Spinal cord (tissue), 10 donors: ENCODE results near the gene CYP20A1. TPM values are rescaled to one million over a fixed set of nuclear protein-coding genes. Genes with fewer than 3 reads are reported as not detected.
"Not testable (repeated sequence)": the region's sequence is repeated elsewhere in the genome, so short reads cannot be mapped to it uniquely, and the experiment has no call there.

Experiments
- DNase-seq, 6 donors: peaks; one replicate each; pipeline versions ENCODE4 v3.0.0 to v3.0.0-alpha.2; 2013 to 2015; ENCODE audit warnings: low spot score in 6 of 6, low read depth in 4 of 6
- H3K27ac ChIP-seq: one replicate; pipeline ENCODE4 v1.5.1; 2013; ENCODE audit warnings: low read depth, low read length, control low read depth
- H3K27me3 ChIP-seq: one replicate; pipeline ENCODE4 v1.6.1; 2013; ENCODE audit warnings: low read length; ENCODE audit not compliant: control insufficient read depth, insufficient read depth
- H3K36me3 ChIP-seq: one replicate; pipeline ENCODE4 v1.6.1; 2013; ENCODE audit warnings: low read length; ENCODE audit not compliant: control insufficient read depth, insufficient read depth
- H3K4me1 ChIP-seq: one replicate; pipeline ENCODE4 v1.6.1; 2013; ENCODE audit warnings: low read length; ENCODE audit not compliant: control insufficient read depth, insufficient read depth
- H3K4me3 ChIP-seq: one replicate; pipeline ENCODE4 v1.5.1; 2013; ENCODE audit warnings: low read depth, low read length, control low read depth
- H3K9me3 ChIP-seq: one replicate; pipeline ENCODE4 v1.6.1; 2013; ENCODE audit warnings: low read length; ENCODE audit not compliant: control insufficient read depth, insufficient read depth
- WGBS: methylation state at CpG from one replicate; pipeline ENCODE4 v1.1.5; 2013; ENCODE audit warnings: missing lambda C conversion rate; ENCODE audit not compliant: insufficient coverage; 5-methylcytosine and 5-hydroxymethylcytosine counted together
- polyA plus RNA-seq, 2 donors: library from polyadenylated mRNA; unstranded; fragments of 120-200 nt; gene quantifications; one replicate each; pipeline ENCODE4 v1.2.1, GENCODE V29; 2013; ENCODE audit not compliant: insufficient read length in 2 of 2
- total RNA-seq, 2 donors: library from RNA; depleted of rRNA in 1 of 2; stranded (reverse); fragments of 120-200 nt in 1 of 2; fragments of >200 nt in 1 of 2; gene quantifications; one replicate each; pipeline versions ENCODE4 v1.2.3 to v1.2.4, GENCODE V29; 2013 to 2014
- donor health status: healthy.

The CYP20A1 gene
- total and polyA plus RNA-seq, 4 donors, result 16.4 to 38.1 (median 27.3) TPM

GRCh38 chr2:203327582-203327900 lies 88.7 kb downstream of the CYP20A1 start:
- H3K27me3 ChIP-seq, result no peaks in the 10 kb centered on the region
- WGBS, result 3% methylated on average over 7 of the region's 7 CpGs
- H3K4me3 ChIP-seq, result peak overlapping the region; percentile 93
- H3K27ac ChIP-seq, result peak overlapping the region; percentile 96
- DNase-seq, result no peak
- peaks cover 10% of the 10 kb centered on the region for H3K4me1 ChIP-seq
- no peaks in the 10 kb centered on the region for H3K36me3 ChIP-seq
- no peaks in the 10 kb centered on the region for H3K9me3 ChIP-seq

- WGBS, result 0% methylated on average over 96 of the region's 98 CpGs
- Histone ChIP-seq H3K9me3 (no peaks in the 10 kb centered on the region), H3K4me3 (peak within 1 kb of the TSS; percentile 93), H3K36me3 (no peaks in the 10 kb centered on the region), H3K27ac (peak within 1 kb of the TSS; percentile 96), H3K27me3 (no peaks in the 10 kb centered on the region), H3K4me1 (peaks cover 10% of the 10 kb centered on the region)
- DNase-seq, result peak; percentile 77 to 98 (median 92)
Observed at GRCh38 chr2:203327901-203328759, 89.3 kb downstream of the CYP20A1 start, which contains the start of gene ABI2. Gene ABI2, plus strand, starts transcription at chr2:203328394. Its CDS starts 121 bp downstream, at chr2:203328515.

- DNase-seq, result peak in 5 of 6 donors; percentile 24 to 73 (median 52)
- Histone ChIP-seq H3K27ac (peak overlapping the region; percentile 94), H3K9me3 (no peaks in the 10 kb centered on the region), H3K4me3 (peak overlapping the region; percentile 93), H3K27me3 (no peaks in the 10 kb centered on the region), H3K36me3 (no peaks in the 10 kb centered on the region), H3K4me1 (peaks cover 10% of the 10 kb centered on the region)
- 0% methylated on average over 20 of the region's 31 CpGs for WGBS
Observed at GRCh38 chr2:203328760-203329540, 90.1 kb downstream of the CYP20A1 start.

- H3K27ac ChIP-seq, result no peak overlapping the region
- no peak overlapping the region for H3K4me3 ChIP-seq
- no peaks in the 10 kb centered on the region for H3K36me3 ChIP-seq
- peak in 1 of 6 donors; percentile 9 for DNase-seq
- H3K27me3 ChIP-seq, result no peaks in the 10 kb centered on the region
- peaks cover 10% of the 10 kb centered on the region for H3K4me1 ChIP-seq
- H3K9me3 ChIP-seq, result no peaks in the 10 kb centered on the region
Observed at GRCh38 chr2:203330434-203330833, 91.6 kb downstream of the CYP20A1 start.

GRCh38 chr2:203338322-203338721 lies 99.5 kb downstream of the CYP20A1 start:
- no peaks in the 10 kb centered on the region for H3K9me3 ChIP-seq
- no peaks in the 10 kb centered on the region for H3K4me1 ChIP-seq
- H3K27ac ChIP-seq, result no peak overlapping the region
- no CpG with 5 or more reads among the region's 4 CpGs for WGBS
- H3K27me3 ChIP-seq, result no peaks in the 10 kb centered on the region
- peaks cover 2% of the 10 kb centered on the region for H3K36me3 ChIP-seq
- DNase-seq, result no peak
- no peak overlapping the region for H3K4me3 ChIP-seq

GRCh38 chr2:203340791-203341487 lies 102.1 kb downstream of the CYP20A1 start:
- no peak for DNase-seq
- H3K27me3 ChIP-seq, result no peaks in the 10 kb centered on the region
- no peaks in the 10 kb centered on the region for H3K9me3 ChIP-seq
- no peak overlapping the region for H3K4me3 ChIP-seq
- WGBS, result 86% methylated on average over 4 of the region's 6 CpGs
- peaks cover 9% of the 10 kb centered on the region for H3K36me3 ChIP-seq
- H3K4me1 ChIP-seq, result no peaks in the 10 kb centered on the region
- no peak overlapping the region for H3K27ac ChIP-seq

- H3K27ac ChIP-seq, result no peak overlapping the region
- no CpG with 5 or more reads among the region's 2 CpGs for WGBS
- no peaks in the 10 kb centered on the region for H3K9me3 ChIP-seq
- no peaks in the 10 kb centered on the region for H3K27me3 ChIP-seq
- peaks cover 9% of the 10 kb centered on the region for H3K36me3 ChIP-seq
- DNase-seq, result no peak
- H3K4me1 ChIP-seq, result no peaks in the 10 kb centered on the region
- H3K4me3 ChIP-seq, result no peak overlapping the region
Observed at GRCh38 chr2:203341741-203342310, 103.0 kb downstream of the CYP20A1 start.

- not testable (repeated sequence) for H3K9me3 ChIP-seq, H3K36me3 ChIP-seq, H3K4me3 ChIP-seq, H3K27ac ChIP-seq, DNase-seq, H3K27me3 ChIP-seq, H3K4me1 ChIP-seq
- WGBS, result 100% methylated on average over 1 of the region's 4 CpGs
Observed at GRCh38 chr2:203342374-203342773, 103.6 kb downstream of the CYP20A1 start.

GRCh38 chr2:203344667-203345066 lies 105.8 kb downstream of the CYP20A1 start:
- Histone ChIP-seq H3K27me3 (no peaks in the 10 kb centered on the region), H3K4me1 (no peaks in the 10 kb centered on the region), H3K4me3 (no peak overlapping the region), H3K27ac (no peak overlapping the region), H3K9me3 (no peaks in the 10 kb centered on the region), H3K36me3 (peaks cover 9% of the 10 kb centered on the region)
- DNase-seq, result no peak
- 96% methylated on average over 12 of the region's 12 CpGs for WGBS
